ENCODE data around the gene HIGD1B. TPM values are rescaled to one million over a fixed set of nuclear protein-coding genes. Genes with fewer than 3 reads are reported as not detected.
A peak's percentile ranks its signal among the peaks of the same experiment; 100 is the strongest.

HIGD1B gene
- total and polyA plus RNA-seq, 9 of the 15 experiments (the other 6 are each of a cell fraction or from before 2014, with no cell fraction given) = not detected

GRCh38 chr17:44899074-44899782 is 51.5 kb downstream of the HIGD1B start, which contains the start of gene EFTUD2 (continued):
- TF ChIP-seq ZNF277 (CRISPR knock-in tag; IDR thresholded peaks at IDR 0.05; ENCODE audit: borderline replicate concordance) (no peak), THAP12 (CRISPR knock-in tag; IDR thresholded peaks at IDR 0.05) (no peak), ZNF354B (CRISPR knock-in tag; IDR thresholded peaks at IDR 0.05) (no peak), ZKSCAN3 (CRISPR knock-in tag; IDR thresholded peaks at IDR 0.05) (no peak), PRPF4 (IDR thresholded peaks at IDR 0.05; ENCODE audit: insufficient read depth, low read depth, low read length, poor library complexity, severe bottlenecking) (no peak), CHCHD3 (CRISPR knock-in tag; IDR thresholded peaks at IDR 0.05) (no peak), ZBTB11 (CRISPR knock-in tag; IDR thresholded peaks at IDR 0.05) (peak in 2 of 3 experiments; percentile 85 to 97; a peak in 4 of 6 replicates), ZBED1 (IDR thresholded peaks at IDR 0.05) (no peak), RNF2 (IDR thresholded peaks at IDR 0.05) (0 out of 2 replicates have a peak, but pooled peaks have one; percentile 57), UBTF (IDR thresholded peaks at IDR 0.05; ENCODE audit: borderline replicate concordance in 1 of 2, low read depth in 2 of 2, low read length in 2 of 2) (peak in 1 of 2 experiments; percentile 53; a peak in 1 of 4 replicates), FOS (IDR thresholded peaks at IDR 0.05; ENCODE audit: extremely low read depth, insufficient read length) (no peak), EWSR1 (IDR thresholded peaks at IDR 0.05; ENCODE audit: borderline replicate concordance, low read depth, partially characterized antibody) (no peak), ZNF232 (CRISPR knock-in tag; IDR thresholded peaks at IDR 0.05) (no peak), ZBTB49 (CRISPR knock-in tag; IDR thresholded peaks at IDR 0.05; ENCODE audit: borderline replicate concordance) (no peak)

Data from K562 (cell line).